GM13977 (cell line): ENCODE data around the gene GGT5.

Experiments
- DNase-seq: peaks from one replicate; pipeline ENCODE4 v3.0.0; 2012; ENCODE audit warnings: low spot score
- CTCF ChIP-seq: IDR thresholded peaks from 2 replicates; pipeline ENCODE4 v1.5.1; 2012; ENCODE audit warnings: mild to moderate bottlenecking, control low read depth; ENCODE audit not compliant: insufficient read depth; ENCODE audit errors: extremely low read depth, missing control alignments
- in situ Hi-C: fragments of 300-500 bp; cut with MboI; formaldehyde crosslinking; loops from one replicate; pipeline ENCODE4 v1.12.0; 2022; ENCODE audit warnings: low sequenced_read_pairs, low pct_unique_long_range_greater_than_20kb, mixed read lengths, inconsistent platforms; ENCODE audit not compliant: unreplicated experiment

GGT5 gene

DNA sequence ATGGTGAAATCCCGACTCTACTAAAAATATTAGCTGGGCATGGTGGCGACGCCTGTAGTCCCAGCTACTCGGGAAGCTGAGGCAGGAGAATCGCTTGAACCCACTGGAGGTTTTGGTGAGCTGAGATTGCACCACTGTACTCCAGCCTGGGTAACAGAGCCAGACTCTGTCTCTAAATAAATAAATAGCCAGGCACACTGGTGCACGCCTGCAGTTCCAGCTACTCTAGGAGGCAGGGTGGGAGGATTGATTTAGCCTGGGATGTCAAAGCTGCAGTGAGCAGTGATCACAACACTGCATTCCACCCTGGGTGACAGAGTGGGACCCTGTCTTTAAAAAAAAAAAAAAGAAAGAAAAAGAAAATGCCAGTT, 46.2 kb downstream of the GGT5 start:
- DNase-seq: no peak
- in situ Hi-C loops: no loop called here

GRCh38 chr22:24191893-24192292, 53.0 kb downstream of the GGT5 start:
- DNase-seq: no peak
- no peak for TF ChIP-seq CTCF
- in situ Hi-C loops: no loop called here

More for the DNA sequence above, 46.2 kb downstream of the GGT5 start:
- TF ChIP-seq CTCF: no peak

DNA sequence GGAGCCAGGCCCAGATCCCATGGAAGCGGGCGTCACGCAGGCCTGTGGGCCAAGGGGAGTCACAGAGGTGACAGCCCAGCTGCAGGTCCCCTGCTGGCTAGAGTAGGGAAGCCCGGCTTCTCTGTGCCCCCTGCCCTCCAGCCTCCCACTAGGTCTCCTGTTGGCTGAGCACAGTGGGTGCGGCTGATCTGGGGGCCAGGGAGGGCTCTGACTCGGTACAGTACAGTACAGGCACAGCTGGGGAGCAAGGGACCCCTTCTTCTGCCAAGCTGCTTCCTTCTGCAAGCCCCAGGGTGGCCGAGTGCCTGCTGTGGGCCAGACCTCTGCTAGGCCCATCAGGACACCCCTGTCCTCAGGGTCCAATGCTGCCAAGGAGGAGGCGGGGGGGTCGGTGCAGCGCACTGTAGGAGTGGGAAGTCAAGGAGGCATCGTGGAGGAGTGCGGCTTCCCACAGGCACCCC, 53.5 kb downstream of the GGT5 start:
- TF ChIP-seq CTCF: no peak

DNA sequence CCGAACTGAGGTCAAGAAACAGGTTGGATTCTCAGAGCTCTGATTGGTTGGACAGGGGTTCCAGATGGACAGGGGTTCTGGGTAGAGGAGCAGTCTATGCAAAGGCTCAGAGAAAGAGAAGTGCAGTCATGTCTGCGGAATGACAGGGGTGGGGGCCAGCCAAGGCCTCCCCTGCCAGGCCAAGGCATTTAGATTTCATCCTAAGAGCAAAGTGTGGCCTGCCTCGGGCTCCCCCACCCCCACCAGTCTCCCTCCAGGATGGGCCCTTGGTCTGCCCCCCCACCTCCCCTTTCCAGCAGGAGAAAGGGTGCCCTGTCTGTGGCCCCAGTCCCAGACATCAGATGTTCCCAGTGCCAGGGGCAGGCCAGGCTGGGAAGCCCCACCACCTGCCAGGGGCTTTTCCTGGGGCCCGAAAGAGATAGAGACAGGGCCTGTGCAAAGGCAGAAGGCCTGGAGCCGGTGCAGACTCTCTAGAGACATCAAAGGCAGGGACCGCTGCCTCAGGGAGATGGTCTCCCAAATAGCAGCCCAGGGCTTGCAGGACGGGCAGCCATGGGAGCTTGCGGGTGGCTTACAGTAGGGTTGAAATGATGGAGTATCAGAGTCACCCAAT, 54.2 kb downstream of the GGT5 start:
- no peak for TF ChIP-seq CTCF
- no peak for DNase-seq
- in situ Hi-C loops: no loop called here

More for the DNA sequence above, 53.5 kb downstream of the GGT5 start:
- in situ Hi-C loops: no loop called here
- DNase-seq: no peak

- no peak for TF ChIP-seq CTCF
- in situ Hi-C loops: no loop called here
- no peak for DNase-seq
Observed at GRCh38 chr22:24190159-24190540, 54.7 kb downstream of the GGT5 start.

GRCh38 chr22:24189249-24190158, 55.4 kb downstream of the GGT5 start:
- peak; percentile 88 for DNase-seq
- in situ Hi-C loops: no loop called here
- TF ChIP-seq CTCF: peak; percentile 87
